Liver (tissue), 9 donors: ENCODE measurements around the gene PCP4L1. TPM values are rescaled to one million over a fixed set of nuclear protein-coding genes. Genes with fewer than 3 reads are reported as not detected.
A peak's percentile ranks its signal among the peaks of the same experiment; 100 is the strongest.

ENCODE experiments used
- DNase-seq: peaks from one replicate; pipeline ENCODE4 v3.0.0-alpha.2; 2017; ENCODE audit warnings: low spot score
- H3K27ac ChIP-seq, 2 donors: one replicate each; pipeline ENCODE4 v1.7.0; 2013; ENCODE audit warnings: inconsistent platforms in 2 of 2, low read length in 2 of 2, control low read depth in 1 of 2, low read depth in 1 of 2, mild to moderate bottlenecking in 1 of 2
- H3K27me3 ChIP-seq, 4 donors: one replicate each; pipeline versions ENCODE4 v1.6.1 to v1.7.0; 2013; ENCODE audit warnings: low read length in 3 of 4, inconsistent platforms in 1 of 4, mild to moderate bottlenecking in 1 of 4, moderate library complexity in 1 of 4; ENCODE audit not compliant: control insufficient read depth in 4 of 4, insufficient read depth in 4 of 4
- H3K36me3 ChIP-seq, 4 donors: one replicate each; pipeline versions ENCODE4 v1.6.1 to v1.7.0; 2013; ENCODE audit warnings: low read length in 3 of 4, mild to moderate bottlenecking in 3 of 4, low read depth in 1 of 4, moderate library complexity in 1 of 4; ENCODE audit not compliant: control insufficient read depth in 4 of 4, insufficient read depth in 3 of 4
- H3K4me1 ChIP-seq, 4 donors: one replicate each; pipeline versions ENCODE4 v1.6.1 to v1.7.0; 2013; ENCODE audit warnings: low read length in 3 of 4, mild to moderate bottlenecking in 3 of 4, moderate library complexity in 1 of 4; ENCODE audit not compliant: control insufficient read depth in 4 of 4, insufficient read depth in 4 of 4
- H3K4me3 ChIP-seq, 3 donors: one replicate each; pipeline versions ENCODE4 v1.6.1 to v1.7.0; 2013; ENCODE audit warnings: low read length in 3 of 3, control low read depth in 1 of 3, low read depth in 1 of 3, mild to moderate bottlenecking in 1 of 3
- H3K9ac ChIP-seq, 2 donors: one replicate each; pipeline ENCODE4 v1.7.0; 2013; ENCODE audit warnings: low read length in 2 of 2, mild to moderate bottlenecking in 2 of 2, moderate library complexity in 2 of 2, control low read depth in 1 of 2, low read depth in 1 of 2
- H3K9me3 ChIP-seq, 4 donors: one replicate each; pipeline versions ENCODE4 v1.6.1 to v1.7.0; 2013; ENCODE audit warnings: low read length in 3 of 4; ENCODE audit not compliant: control insufficient read depth in 4 of 4
- ATF3 ChIP-seq: IDR thresholded peaks from 2 replicates; pipeline ENCODE4 v1.6.1; 2016; ENCODE audit warnings: antibody characterized with exemption
- CTCF ChIP-seq: fragments of 150-350 bp; IDR thresholded peaks from 2 replicates; pipeline ENCODE4 v1.5.1; 2017; ENCODE audit warnings: improper control_type of control experiment, low read depth, low read length; ENCODE audit not compliant: missing input control
- EGR1 ChIP-seq, 2 donors: IDR thresholded peaks; 2 replicates each; pipeline ENCODE4 v1.6.1; 2016 to 2018; ENCODE audit warnings: antibody characterized with exemption in 2 of 2, low read depth in 2 of 2
- FOXA1 ChIP-seq: IDR thresholded peaks from 2 replicates; pipeline ENCODE4 v1.6.1; 2016; ENCODE audit warnings: antibody characterized with exemption
- FOXA2 ChIP-seq: IDR thresholded peaks from 2 replicates; pipeline ENCODE4 v1.6.1; 2016; ENCODE audit warnings: antibody characterized with exemption
- GABPA ChIP-seq, 2 donors: IDR thresholded peaks in 1 of 2; conservative IDR thresholded peaks in 1 of 2; 2 replicates each; pipeline ENCODE4 v1.6.1; 2016; ENCODE audit warnings: antibody characterized with exemption in 2 of 2, mild to moderate bottlenecking in 1 of 2, moderate library complexity in 1 of 2
- HNF4A ChIP-seq, 2 donors: conservative IDR thresholded peaks; 2 replicates each; pipeline ENCODE4 v1.6.1; 2016; ENCODE audit warnings: antibody characterized with exemption in 2 of 2, mild to moderate bottlenecking in 2 of 2
- HNF4G ChIP-seq: IDR thresholded peaks from 2 replicates; pipeline ENCODE4 v1.6.1; 2016; ENCODE audit warnings: antibody characterized with exemption
- JUND ChIP-seq, 2 donors: IDR thresholded peaks; 2 replicates each; pipeline ENCODE4 v1.6.1; 2016; ENCODE audit warnings: antibody characterized with exemption in 2 of 2
- MAX ChIP-seq: IDR thresholded peaks from 2 replicates; pipeline ENCODE4 v1.6.1; 2016; ENCODE audit warnings: antibody characterized with exemption
- NR2F2 ChIP-seq: IDR thresholded peaks from 2 replicates; pipeline ENCODE4 v1.6.1; 2016; ENCODE audit warnings: antibody characterized with exemption
- RAD21 ChIP-seq, 2 donors: IDR thresholded peaks; 2 replicates each; pipeline ENCODE4 v1.6.1; 2016; ENCODE audit warnings: antibody characterized with exemption in 2 of 2, mild to moderate bottlenecking in 2 of 2
- REST ChIP-seq: IDR thresholded peaks from 2 replicates; pipeline ENCODE4 v1.6.1; 2016; ENCODE audit warnings: antibody characterized with exemption, mild to moderate bottlenecking
- RXRA ChIP-seq, 2 donors: IDR thresholded peaks; 2 replicates each; pipeline ENCODE4 v1.6.1; 2017 to 2018; ENCODE audit warnings: antibody characterized with exemption in 2 of 2, mild to moderate bottlenecking in 1 of 2
- SP1 ChIP-seq: IDR thresholded peaks from 2 replicates; pipeline ENCODE4 v1.6.1; 2018; ENCODE audit warnings: antibody characterized with exemption, mild to moderate bottlenecking
- TAF1 ChIP-seq: conservative IDR thresholded peaks from 2 replicates; pipeline ENCODE4 v1.6.1; 2016; ENCODE audit warnings: antibody characterized with exemption, mild to moderate bottlenecking
- YY1 ChIP-seq: IDR thresholded peaks from 2 replicates; pipeline ENCODE4 v1.6.1; 2016; ENCODE audit warnings: antibody characterized with exemption, mild to moderate bottlenecking
- ZBTB33 ChIP-seq: IDR thresholded peaks from 2 replicates; pipeline ENCODE4 v1.6.1; 2016; ENCODE audit warnings: antibody characterized with exemption
- WGBS: extraction: QIAGEN DNeasy Blood & Tissue Kit; methylation state at CpG from one replicate; pipeline ENCODE4 v1.1.7; 2013; 5-methylcytosine and 5-hydroxymethylcytosine counted together
- polyA plus RNA-seq, 2 donors: library from polyadenylated mRNA; stranded (reverse) in 1 of 2; unstranded in 1 of 2; fragments of 200-250 nt in 1 of 2; fragments of >200 nt in 1 of 2; fragmentation: Nextera tagmentation in 1 of 2; extraction: Ambion mirVana in 1 of 2; gene quantifications; one replicate each; pipeline versions ENCODE4 v1.2.1 to v1.2.3, GENCODE V29; 2013 to 2015
- total RNA-seq, 2 donors: library from RNA; depleted of rRNA; stranded (reverse); fragments of >200 nt; gene quantifications; one replicate each; pipeline ENCODE4 v1.2.3, GENCODE V29; 2014
- donor health status: healthy.
- donor health status: healthy.
- donor health status: healthy.
- donor health status: healthy.
- donor health status: healthy.

The PCP4L1 gene
- total and polyA plus RNA-seq, 4 donors, result 1.1 to 8.7 (median 5.0) TPM

- Histone ChIP-seq H3K4me3 (peak overlapping the region; percentile 68 to 94 (median 72)), H3K9ac (peak overlapping the region; percentile 63), H3K4me1 (peaks cover 7 to 19% (median 12%) of the 10 kb centered on the region in 4 donors), H3K36me3 (peaks cover 0 to 2% (median 0%) of the 10 kb centered on the region in 4 donors), H3K9me3 (no peaks in the 10 kb centered on the region), H3K27me3 (no peaks in the 10 kb centered on the region), H3K27ac (peak overlapping the region; percentile 45 to 58)
- WGBS, result 13% methylated on average over 17 of the region's 17 CpGs
- no peak for DNase-seq
- TF ChIP-seq NR2F2 (no peak), ATF3 (no peak), MAX (no peak), RXRA (IDR thresholded peaks at IDR 0.05) (no peak), GABPA (IDR thresholded peaks at IDR 0.05 in 1 of 2, conservative IDR thresholded peaks at IDR 0.05 in 1 of 2) (no peak), YY1 (no peak), RAD21 (IDR thresholded peaks at IDR 0.05) (no peak), FOXA1 (no peak), HNF4A (conservative IDR thresholded peaks at IDR 0.05) (no peak), REST (no peak), EGR1 (IDR thresholded peaks at IDR 0.05; ENCODE audit: low read depth in 2 of 2) (no peak), HNF4G (no peak), TAF1 (no peak), JUND (IDR thresholded peaks at IDR 0.05) (no peak), FOXA2 (no peak), SP1 (no peak), ZBTB33 (no peak), CTCF (no peak)
Observed at GRCh38 chr1:161304927-161305866, 46.7 kb downstream of the PCP4L1 start.
